Measurements from ENCODE around the gene PLD1. TPM values are rescaled to one million over a fixed set of nuclear protein-coding genes. Genes with fewer than 3 reads are reported as not detected.

PLD1 gene
- total and polyA plus RNA-seq, 10 of the 15 experiments (the other 5 are each of a cell fraction or from before 2014, with no cell fraction given): 2.9 to 108 (median 3.6) TPM

- Histone ChIP-seq H3K9me3 (replicated peaks; ENCODE audit: control insufficient read depth, insufficient read depth, low read length) (no peaks in the 10 kb centered on the region), H3K4me3 (no peak overlapping the region), H3K4me1 (ENCODE audit: control insufficient read depth, insufficient read depth, low read length) (no peaks in the 10 kb centered on the region), H3K27me3 (replicated peaks in 1 of 2; ENCODE audit: control insufficient read depth in 2 of 2, insufficient read depth in 2 of 2, low read length in 1 of 2) (no peaks in the 10 kb centered on the region; a peak in 1 of 4 replicates), H3K79me2 (ENCODE audit: control insufficient read depth, insufficient read depth, low read length) (no peaks in the 10 kb centered on the region), H3K27ac (ENCODE audit: control insufficient read depth, insufficient read depth) (no peak overlapping the region), H4K20me1 (ENCODE audit: control insufficient read depth, insufficient read depth) (no peaks in the 10 kb centered on the region), H2AFZ (ENCODE audit: control insufficient read depth, low read depth, low read length) (no peak overlapping the region), H3K36me3 (ENCODE audit: control insufficient read depth in 2 of 2, insufficient read depth in 2 of 2, low read length in 1 of 2) (no peaks in the 10 kb centered on the region), H3K9ac (ENCODE audit: control insufficient read depth, insufficient read depth, low read length) (no peak overlapping the region), H3K4me2 (ENCODE audit: control insufficient read depth, insufficient read depth) (no peak overlapping the region)
- ChIA-PET SMC1A (ENCODE audit: uncharacterized antibody, unreplicated experiment) (interaction anchor here (0.7 to 5.4 kb wide), 11 partner anchors 9 to 44 kb away, joined by 3 to 106 read pairs (median 21); no protein-coding TSS in a partner anchor), POLR2A (interaction anchor here (1.0 to 4.0 kb wide), 8 partner anchors 10 to 24 kb away, joined by 3 to 40 read pairs (median 8); no protein-coding TSS in a partner anchor), RAD21 (ENCODE audit: unreplicated experiment) (interaction anchor here (0.9 to 5.6 kb wide), 7 partner anchors 12 to 198 kb away, joined by 4 to 117 read pairs (median 20); no protein-coding TSS in a partner anchor), CTCF (interaction anchor here (1.2 to 5.6 kb wide), 7 partner anchors 9 to 44 kb away, joined by 3 to 110 read pairs (median 16); no protein-coding TSS in a partner anchor)
- ATAC-seq: no peak
- intact Hi-C loops (cut with micrococcal nuclease; ENCODE audit: unreplicated experiment) (loop anchor here (2.0 kb wide), 1 partner anchor 15 kb away; no protein-coding TSS in a partner anchor), in situ Hi-C loops (cut with MboI) (no loop called here)
- no TSS peak for BruUV-seq (replicated peaks)
- no peak for FAIRE-seq
- no peak for DNase-seq (ENCODE audit: low read depth, low spot score)
- WGBS (ENCODE audit: insufficient coverage, insufficient replicate concordance, low lambda C conversion rate, missing lambda C conversion rate): 0% methylated on average over 2 of the region's 2 CpGs
- no peak for TF ChIP-seq CHD1 (IDR thresholded peaks at IDR 0.05; ENCODE audit: low read depth, low read length)
- TF ChIP-seq TCF12 (IDR thresholded peaks at IDR 0.05; ENCODE audit: low read depth, low read length): no peak
- TF ChIP-seq BHLHE40 (IDR thresholded peaks at IDR 0.05; ENCODE audit: borderline replicate concordance in 1 of 2, low read depth in 2 of 2, low read length in 1 of 2): no peak
- TF ChIP-seq JUNB (IDR thresholded peaks at IDR 0.05): no peak
- TF ChIP-seq NKRF (conservative IDR thresholded peaks at IDR 0.05): no peak
- TF ChIP-seq POU2F2 (IDR thresholded peaks at IDR 0.05; ENCODE audit: borderline replicate concordance, low read depth, low read length): no peak
- no peak for TF ChIP-seq TBL1XR1 (IDR thresholded peaks at IDR 0.05; ENCODE audit: low read depth, low read length)
- TF ChIP-seq PAX5 (IDR thresholded peaks at IDR 0.05; ENCODE audit: borderline replicate concordance, low read depth, low read length): no peak
- no peak for TF ChIP-seq ZNF217 (IDR thresholded peaks at IDR 0.05)
- TF ChIP-seq CUX1 (IDR thresholded peaks at IDR 0.05; ENCODE audit: insufficient replicate concordance, low read depth, low read length): no peak
- TF ChIP-seq ZNF274 (IDR thresholded peaks at IDR 0.05; ENCODE audit: insufficient read depth, insufficient read length): no peak
- TF ChIP-seq NFYA (IDR thresholded peaks at IDR 0.05; ENCODE audit: borderline replicate concordance, low read depth, low read length): no peak
- TF ChIP-seq E2F4 (IDR thresholded peaks at IDR 0.05; ENCODE audit: low read depth, low read length): no peak
- TF ChIP-seq USF1 (IDR thresholded peaks at IDR 0.05; ENCODE audit: borderline replicate concordance, extremely low read length, insufficient read depth, low read depth, low read length): no peak
These were observed 5.8 kb upstream of the PLD1 start for GRCh38 chr3:171815973-171816595.

Measured in GM12878 (cell line).